ENCODE measurements around the gene EDEM3. TPM values are rescaled to one million over a fixed set of nuclear protein-coding genes. Genes with fewer than 3 reads are reported as not detected.

EDEM3 gene
- total RNA-seq, 1 experiment from 2014 or later, result 14.0 TPM

- Histone ChIP-seq H4K20me1 (ENCODE audit: control insufficient read depth, insufficient read depth, insufficient read length) (no peaks in the 10 kb centered on the region), H3K23ac (ENCODE audit: insufficient read length, low read depth, low read length) (no peak overlapping the region), H3K9me3 (ENCODE audit: control insufficient read depth, low read depth, low read length) (no peaks in the 10 kb centered on the region), H3K4ac (ENCODE audit: low read depth, low read length) (no peak overlapping the region), H4K5ac (ENCODE audit: insufficient read length, low read depth, low read length) (no peak overlapping the region), H3K56ac (ENCODE audit: insufficient read length, low read depth, low read length) (no peak overlapping the region), H3K14ac (ENCODE audit: insufficient read depth, low read length) (no peak overlapping the region), H2BK15ac (ENCODE audit: low read depth, low read length) (no peak overlapping the region), H3K79me1 (ENCODE audit: insufficient read depth, low read depth, low read length, poor library complexity, severe bottlenecking) (no peaks in the 10 kb centered on the region), H3K79me2 (ENCODE audit: insufficient read depth, low read length) (no peaks in the 10 kb centered on the region), H3K23me2 (ENCODE audit: insufficient read length, low read depth, low read length, poor library complexity, severe bottlenecking) (no peaks in the 10 kb centered on the region), H2BK12ac (ENCODE audit: insufficient read length, low read depth, low read length) (no peak overlapping the region), H4K8ac (replicated peaks; ENCODE audit: insufficient read length, low read depth, low read length) (no peak overlapping the region), H3K27me3 (ENCODE audit: insufficient read depth, low read length) (no peaks in the 10 kb centered on the region), H3K4me2 (ENCODE audit: insufficient read depth, insufficient read length, low read length) (no peak overlapping the region), H3K27ac (ENCODE audit: insufficient read length, low read depth, low read length) (no peak overlapping the region), H2BK120ac (ENCODE audit: low read depth, low read length, poor library complexity, severe bottlenecking) (no peak overlapping the region), H3K4me1 (ENCODE audit: insufficient read depth, low read length) (no peaks in the 10 kb centered on the region), H3K9ac (ENCODE audit: extremely low read depth, insufficient read length, low read length) (no peak overlapping the region), H4K91ac (ENCODE audit: insufficient read length, low read depth, low read length) (no peak overlapping the region), H2AFZ (ENCODE audit: low read length) (no peak overlapping the region), H2BK5ac (ENCODE audit: insufficient read length, low read length) (no peak overlapping the region), H2BK20ac (ENCODE audit: low read depth, low read length, poor library complexity, severe bottlenecking) (no peak overlapping the region), H2AK5ac (ENCODE audit: insufficient read length, low read length) (no peak overlapping the region), H3T11ph (ENCODE audit: low read length) (no peak overlapping the region), H3K18ac (ENCODE audit: insufficient read length, low read depth, low read length) (no peak overlapping the region)
- H3K4me3 Mint-ChIP-seq, result no peak overlapping the region
- no peaks in the 10 kb centered on the region for H3K36me3 Mint-ChIP-seq (ENCODE audit: insufficient read depth in 1 of 3, low read depth in 3 of 3)
- no peaks in the 10 kb centered on the region for H3K9me3 Mint-ChIP-seq
- H3K4me1 Mint-ChIP-seq, result no peaks in the 10 kb centered on the region
- WGBS (ENCODE audit: extremely low coverage, insufficient read length, low lambda C conversion rate), result no CpG with 5 or more reads among the region's 2 CpGs
- no peak for DNase-seq
- H3K27ac Mint-ChIP-seq, result peak overlapping the region in 1 of 3 experiments; percentile 86; a peak in 2 of 7 replicates
- H3K27me3 Mint-ChIP-seq (ENCODE audit: low read depth), result no peaks in the 10 kb centered on the region
- no peak for TF ChIP-seq CTCF (conservative IDR thresholded peaks at IDR 0.05)
Measured at GRCh38 chr1:184743062-184743756, 11.4 kb downstream of the EDEM3 start.
